ENCODE data around the gene KSR2.

KSR2 gene

GRCh38 chr12:117466677-117467362 lies 502.0 kb downstream of the KSR2 start:
- DNase-seq (ENCODE audit: low spot score) = no peak
- Histone ChIP-seq H3K27ac (no peak overlapping the region), H3K4me3 (no peak overlapping the region)
- no peak for TF ChIP-seq CTCF (IDR thresholded peaks at IDR 0.05)

GRCh38 chr12:117461732-117462131 lies 507.1 kb downstream of the KSR2 start:
- no peak for TF ChIP-seq CTCF (IDR thresholded peaks at IDR 0.05)
- Histone ChIP-seq H3K27ac (no peak overlapping the region), H3K4me3 (no peak overlapping the region)
- no peak for DNase-seq (ENCODE audit: low spot score)

DNA sequence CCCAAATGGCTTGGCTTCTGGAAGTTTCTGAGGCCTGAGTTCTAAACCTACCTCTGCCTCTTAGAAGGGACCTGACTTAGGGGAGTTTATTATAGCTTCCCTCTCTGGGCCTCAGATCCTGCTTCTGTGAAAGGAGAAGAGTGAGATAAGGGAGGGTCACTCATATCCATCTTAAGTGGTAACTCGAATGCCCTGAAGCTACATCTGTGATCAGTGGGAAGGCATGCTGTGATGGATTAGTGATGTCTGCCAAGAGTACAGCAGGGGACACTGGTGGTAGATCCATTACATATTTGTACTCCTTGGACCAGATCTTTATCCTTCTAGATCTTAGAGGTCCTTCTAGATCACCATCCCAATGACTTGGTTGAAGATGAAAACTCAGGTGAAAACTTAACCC lies 509.6 kb downstream of the KSR2 start:
- H3K27ac ChIP-seq = no peak overlapping the region
- no peak for DNase-seq (ENCODE audit: low spot score)
- no peak overlapping the region for H3K4me3 ChIP-seq
- TF ChIP-seq CTCF (IDR thresholded peaks at IDR 0.05) = no peak

DNA sequence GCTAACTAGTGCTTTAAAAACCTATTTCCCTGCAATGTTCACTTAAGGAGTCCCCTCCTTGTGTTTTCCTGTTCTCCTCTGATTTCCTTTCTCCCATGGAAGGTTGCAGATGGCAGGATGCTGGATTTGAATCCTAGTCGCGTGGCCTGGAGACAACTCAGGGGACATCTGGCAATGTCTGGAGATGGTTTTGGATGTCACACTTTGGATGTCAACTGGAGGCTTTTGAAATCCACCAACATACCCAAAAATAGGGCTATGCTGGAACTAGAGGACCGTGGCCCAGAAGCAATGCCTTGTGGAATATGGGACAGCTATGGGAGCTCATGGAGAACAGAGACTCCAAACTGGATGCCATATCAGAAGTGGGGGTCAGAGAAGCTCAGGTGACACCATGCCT lies 511.6 kb downstream of the KSR2 start:
- no peak overlapping the region for H3K27ac ChIP-seq
- DNase-seq (ENCODE audit: low spot score) = no peak
- TF ChIP-seq CTCF (IDR thresholded peaks at IDR 0.05) = no peak
- no peak overlapping the region for H3K4me3 ChIP-seq

DNA sequence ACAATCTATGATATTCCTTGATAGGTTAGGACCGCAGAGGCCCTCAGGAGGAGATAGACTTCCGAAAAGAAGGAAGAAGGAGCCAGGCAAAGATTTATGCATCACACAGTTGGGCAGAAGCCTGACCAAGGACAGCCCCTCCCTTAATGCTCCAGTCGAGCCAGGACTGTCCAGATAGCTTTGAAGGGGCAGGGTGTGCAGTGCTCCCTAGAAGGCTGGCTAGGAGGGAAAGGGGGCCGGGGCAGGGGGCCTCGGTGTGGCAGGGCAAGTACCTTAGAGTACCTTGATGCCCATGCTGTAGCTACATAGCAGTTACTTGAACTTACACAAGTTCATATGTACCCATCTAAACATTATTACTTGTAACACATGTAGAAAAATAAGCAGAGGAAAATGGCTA lies 512.7 kb downstream of the KSR2 start:
- no peak for TF ChIP-seq CTCF (IDR thresholded peaks at IDR 0.05)

GRCh38 chr12:117453961-117454360 lies 514.8 kb downstream of the KSR2 start:
- no peak overlapping the region for H3K4me3 ChIP-seq
- no peak overlapping the region for H3K27ac ChIP-seq
- no peak for DNase-seq (ENCODE audit: low spot score)
- no peak for TF ChIP-seq CTCF (IDR thresholded peaks at IDR 0.05)

More for the DNA sequence above, 512.7 kb downstream of the KSR2 start:
- Histone ChIP-seq H3K4me3 (no peak overlapping the region), H3K27ac (no peak overlapping the region)
- DNase-seq (ENCODE audit: low spot score) = no peak

- no peak for TF ChIP-seq CTCF (IDR thresholded peaks at IDR 0.05)
- no peak for DNase-seq (ENCODE audit: low spot score)
- Histone ChIP-seq H3K27ac (no peak overlapping the region), H3K4me3 (no peak overlapping the region)
These were observed 516.7 kb downstream of the KSR2 start for GRCh38 chr12:117452112-117452511.
